Hair follicle dermal papilla cell (primary cell): Measurements from ENCODE around the gene CLEC9A. TPM values are rescaled to one million over a fixed set of nuclear protein-coding genes. Genes with fewer than 3 reads are reported as not detected.

Experiments
- total RNA-seq: library from RNA; depleted of rRNA; stranded (reverse); fragments of >200 nt; gene quantifications from 2 replicates; pipeline ENCODE4 v1.2.3, GENCODE V29; 2012

The CLEC9A gene
- total RNA-seq, result not detected in 2 replicates

DNA sequence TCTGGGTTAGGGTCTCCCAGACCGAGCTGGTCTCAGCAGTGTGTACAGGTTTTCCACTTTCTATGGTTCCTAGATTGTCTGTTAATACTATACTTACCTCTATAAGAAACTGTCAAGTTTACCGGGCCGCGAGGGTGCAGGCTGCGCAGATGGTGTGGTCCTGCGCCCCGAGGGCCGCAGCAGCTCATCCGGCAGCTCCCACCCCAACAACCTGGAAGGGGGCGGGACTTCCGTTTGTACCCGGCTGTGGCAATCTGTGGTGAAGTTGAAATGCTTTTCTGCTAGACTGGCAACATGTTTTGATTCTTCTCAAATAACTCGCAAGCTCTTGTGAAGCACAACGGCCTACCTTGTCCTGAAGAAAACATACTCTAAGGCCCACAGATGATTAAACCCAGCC, at the start of gene CLEC9A:
Gene CLEC9A (plus strand): TSS at position 237 of the 400 bp plus-strand sequence. CDS start 22,006 bp downstream, outside the sequence.

DNA sequence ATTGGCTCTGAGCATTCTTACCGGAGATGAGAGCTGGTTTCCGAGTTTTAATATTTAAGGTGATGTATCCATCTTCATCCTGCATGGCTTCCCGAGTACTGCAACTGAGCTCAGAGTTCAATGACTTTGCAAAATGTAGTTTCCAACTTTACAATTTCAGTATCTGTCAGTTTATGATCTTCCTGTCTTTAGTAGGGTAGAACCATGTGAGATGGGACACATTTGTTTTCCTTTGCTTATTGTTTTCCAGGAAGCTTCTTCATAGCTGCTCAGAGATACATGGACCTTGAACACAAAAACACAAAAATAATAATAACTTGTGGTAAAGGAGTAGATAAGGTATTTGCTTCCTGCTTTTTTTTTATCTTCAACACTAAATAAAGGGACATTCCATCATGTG, 31.5 kb upstream of the CLEC9A start, which contains the start of gene CLEC1B:
Gene CLEC1B (minus strand): TSS at position 106 of the 400 bp plus-strand sequence. CDS start 21 bp downstream, at position 85.

DNA sequence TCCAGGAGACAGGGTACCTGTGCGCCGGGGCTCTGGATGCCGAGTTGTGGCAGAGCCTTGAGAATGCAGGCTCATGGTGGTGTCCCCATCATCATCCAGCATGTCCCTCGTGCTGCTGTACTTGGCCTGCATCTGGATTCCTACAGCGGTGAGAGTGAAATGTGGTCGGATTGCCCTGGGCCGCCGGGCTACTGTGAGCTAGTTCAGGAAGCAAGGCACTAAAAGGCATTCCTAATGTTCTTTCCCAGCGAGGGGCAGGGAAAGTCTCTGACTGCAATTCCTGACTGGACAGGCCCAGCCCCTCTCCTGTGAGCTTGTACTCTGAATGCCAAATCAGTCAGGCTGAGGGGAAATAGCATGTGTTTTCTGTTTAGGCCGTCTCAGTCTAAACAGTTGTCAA, 68.3 kb downstream of the CLEC9A start, which contains the start of gene CLEC1A:
Gene CLEC1A (minus strand): TSS at position 195 of the 400 bp plus-strand sequence. CDS start 63 bp downstream, at position 132.

Other genes starting within 250 kb of the CLEC9A start
- 0.16 TPM in 1 of 2 replicates, not detected in the other for gene KLRF1, start 203.2 kb upstream of the CLEC9A start, total RNA-seq
- 18.8 and 18.9 TPM in 2 replicates for gene CLEC2B, start 161.3 kb upstream of the CLEC9A start, total RNA-seq
- not detected in 2 replicates for gene KLRF2, start 149.2 kb upstream of the CLEC9A start, total RNA-seq
- not detected in 2 replicates for gene CLEC2A, start 98.3 kb upstream of the CLEC9A start, total RNA-seq
- gene CLEC12A, start 59.3 kb upstream of the CLEC9A start, total RNA-seq, result 0.65 TPM in 1 of 2 replicates, not detected in the other
- gene CLEC1B, start 31.6 kb upstream of the CLEC9A start, total RNA-seq, result not detected in 2 replicates
- gene CLEC12B, start 20.1 kb upstream of the CLEC9A start, total RNA-seq, result under 0.01 TPM in 1 of 2 replicates, not detected in the other
- gene CLEC1A, start 68.3 kb downstream of the CLEC9A start, total RNA-seq, result 0.16 and 0.85 TPM in 2 replicates
- not detected in 2 replicates for gene CLEC7A, start 99.5 kb downstream of the CLEC9A start, total RNA-seq
- 0.24 and 0.49 TPM in 2 replicates for gene OLR1, start 141.4 kb downstream of the CLEC9A start, total RNA-seq
- gene TMEM52B, start 148.3 kb downstream of the CLEC9A start, total RNA-seq, result not detected in 2 replicates
- gene GABARAPL1, start 182.2 kb downstream of the CLEC9A start, total RNA-seq, result 49.1 and 58.6 TPM in 2 replicates